C4-2B (cell line): ENCODE measurements around the gene SPATS2L.

Experiments used
- ZFX ChIP-seq: fragments of 450-650 bp; IDR thresholded peaks from 2 replicates; pipeline ENCODE4 v1.6.1; 2017
- TF ChIP-seq, protein P1 (sequence below): fragments of 450-650 bp; conservative IDR thresholded peaks from 2 replicates; pipeline ENCODE4 v1.5.1; 2017; ENCODE audit warnings: mild to moderate bottlenecking

- TF ChIP-seq, protein P1, sequence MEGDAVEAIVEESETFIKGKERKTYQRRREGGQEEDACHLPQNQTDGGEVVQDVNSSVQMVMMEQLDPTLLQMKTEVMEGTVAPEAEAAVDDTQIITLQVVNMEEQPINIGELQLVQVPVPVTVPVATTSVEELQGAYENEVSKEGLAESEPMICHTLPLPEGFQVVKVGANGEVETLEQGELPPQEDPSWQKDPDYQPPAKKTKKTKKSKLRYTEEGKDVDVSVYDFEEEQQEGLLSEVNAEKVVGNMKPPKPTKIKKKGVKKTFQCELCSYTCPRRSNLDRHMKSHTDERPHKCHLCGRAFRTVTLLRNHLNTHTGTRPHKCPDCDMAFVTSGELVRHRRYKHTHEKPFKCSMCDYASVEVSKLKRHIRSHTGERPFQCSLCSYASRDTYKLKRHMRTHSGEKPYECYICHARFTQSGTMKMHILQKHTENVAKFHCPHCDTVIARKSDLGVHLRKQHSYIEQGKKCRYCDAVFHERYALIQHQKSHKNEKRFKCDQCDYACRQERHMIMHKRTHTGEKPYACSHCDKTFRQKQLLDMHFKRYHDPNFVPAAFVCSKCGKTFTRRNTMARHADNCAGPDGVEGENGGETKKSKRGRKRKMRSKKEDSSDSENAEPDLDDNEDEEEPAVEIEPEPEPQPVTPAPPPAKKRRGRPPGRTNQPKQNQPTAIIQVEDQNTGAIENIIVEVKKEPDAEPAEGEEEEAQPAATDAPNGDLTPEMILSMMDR: no peak
- TF ChIP-seq ZFX: no peak
Measured at GRCh38 chr2:200453853-200454534, 147.5 kb downstream of the SPATS2L start.
